HG02588 (cell line): Measurements from ENCODE around the gene SH3BGRL2.

Source experiments
- ATAC-seq: cut with Tn5 transposase; IDR thresholded peaks from one replicate; pipeline ENCODE4 v1.9.1; 2021; ENCODE audit warnings: mild to moderate bottlenecking, moderate library complexity; ENCODE audit not compliant: unreplicated experiment

The SH3BGRL2 gene

GRCh38 chr6:79694623-79695343 lies 63.7 kb downstream of the SH3BGRL2 start:
- no peak for ATAC-seq

GRCh38 chr6:79697430-79697829 lies 66.3 kb downstream of the SH3BGRL2 start:
- no peak for ATAC-seq

- no peak for ATAC-seq
These were observed 68.5 kb downstream of the SH3BGRL2 start for GRCh38 chr6:79699606-79700005.

- ATAC-seq = no peak
These were observed 71.6 kb downstream of the SH3BGRL2 start for GRCh38 chr6:79702691-79703090.

- no peak for ATAC-seq
These were observed 73.1 kb downstream of the SH3BGRL2 start for GRCh38 chr6:79704200-79704599.

GRCh38 chr6:79705456-79705995 lies 74.4 kb downstream of the SH3BGRL2 start:
- ATAC-seq = no peak

- ATAC-seq = no peak
These were observed 75.4 kb downstream of the SH3BGRL2 start for GRCh38 chr6:79706527-79706926.

- ATAC-seq = no peak
These were observed 76.5 kb downstream of the SH3BGRL2 start for GRCh38 chr6:79707621-79708020.

GRCh38 chr6:79708095-79708791 lies 77.1 kb downstream of the SH3BGRL2 start:
- no peak for ATAC-seq

GRCh38 chr6:79710127-79710526 lies 79.0 kb downstream of the SH3BGRL2 start:
- no peak for ATAC-seq

- ATAC-seq = no peak
These were observed 80.0 kb downstream of the SH3BGRL2 start for GRCh38 chr6:79711167-79711566.

- no peak for ATAC-seq
These were observed 81.0 kb downstream of the SH3BGRL2 start for GRCh38 chr6:79712144-79712543.

GRCh38 chr6:79712616-79713135 lies 81.5 kb downstream of the SH3BGRL2 start:
- no peak for ATAC-seq

- peak; percentile 64 for ATAC-seq
These were observed 82.7 kb downstream of the SH3BGRL2 start for GRCh38 chr6:79713701-79714322.

- no peak for ATAC-seq
These were observed 86.9 kb downstream of the SH3BGRL2 start for GRCh38 chr6:79717989-79718388.

- no peak for ATAC-seq
These were observed 87.5 kb downstream of the SH3BGRL2 start for GRCh38 chr6:79718509-79719247.

GRCh38 chr6:79719248-79719960 lies 88.3 kb downstream of the SH3BGRL2 start:
- ATAC-seq = no peak

- no peak for ATAC-seq
These were observed 93.7 kb downstream of the SH3BGRL2 start for GRCh38 chr6:79724816-79725215.

- ATAC-seq = no peak
These were observed 100.3 kb downstream of the SH3BGRL2 start for GRCh38 chr6:79731471-79731870.

- ATAC-seq = no peak
These were observed 102.3 kb downstream of the SH3BGRL2 start for GRCh38 chr6:79733388-79733787.
